Measurements from ENCODE around the gene GRIN3B. TPM values are rescaled to one million over a fixed set of nuclear protein-coding genes. Genes with fewer than 3 reads are reported as not detected.

The GRIN3B gene
- total and polyA plus RNA-seq, 2 donors (not counting 1 experiment from before 2014, with no cell fraction given), result 0.10 to 0.42 TPM

- ChIA-PET POLR2A (interaction anchor here (0.6 to 2.0 kb wide), 5 partner anchors 10 to 33 kb away, joined by 3 to 8 read pairs (median 3); partner anchors contain the start of gene ARHGAP45), CTCF (interaction anchor here (0.6 to 1.7 kb wide), 5 partner anchors 17 to 151 kb away, joined by 3 to 9 read pairs (median 4); no protein-coding TSS in a partner anchor)
- Histone ChIP-seq H3K9ac (ENCODE audit: low read length) (no peak overlapping the region), H3K4me2 (replicated peaks; ENCODE audit: low read depth, low read length, poor library complexity, severe bottlenecking) (peak overlapping the region; percentile 19), H3K9me3 (ENCODE audit: control extremely low read depth in 1 of 3, control insufficient read depth in 2 of 3, insufficient read depth in 1 of 3, low read length in 2 of 3) (peaks cover 0 to 7% (median 0%) of the 10 kb centered on the region in 3 donors), H3K36me3 (replicated peaks in 1 of 2; ENCODE audit: control extremely low read depth in 1 of 2, control insufficient read depth in 1 of 2, extremely low read depth in 1 of 2, insufficient read depth in 2 of 2, low read length in 1 of 2) (peaks cover 0 to 60% of the 10 kb centered on the region in 2 experiments), H3K4me3 (ENCODE audit: control extremely low read depth in 1 of 5, extremely low read depth in 1 of 5, insufficient read depth in 1 of 5, low read depth in 2 of 5, low read length in 4 of 5) (no peak overlapping the region), H4K20me1 (ENCODE audit: control insufficient read depth, insufficient read depth, low read length, poor library complexity, severe bottlenecking) (peaks cover 45% of the 10 kb centered on the region), H3K27ac (ENCODE audit: low read length in 2 of 2) (no peak overlapping the region), H3K27me3 (replicated peaks in 1 of 4; ENCODE audit: control extremely low read depth in 1 of 4, control insufficient read depth in 3 of 4, insufficient read depth in 4 of 4, low read length in 3 of 4) (no peaks in the 10 kb centered on the region), H2AFZ (ENCODE audit: insufficient read depth, low read depth, low read length, poor library complexity, severe bottlenecking) (no peak overlapping the region), H3K79me2 (ENCODE audit: control insufficient read depth, insufficient read depth, low read length) (peaks cover 35% of the 10 kb centered on the region), H3K4me1 (ENCODE audit: control insufficient read depth in 2 of 2, insufficient read depth in 2 of 2, low read length in 2 of 2) (peaks cover 0 to 11% of the 10 kb centered on the region in 2 donors)
- ATAC-seq (ENCODE audit: low read depth) (no peak), DNase-seq (no peak)
- no peak overlapping the region for H3K4me3 Mint-ChIP-seq
- peaks cover 9% of the 10 kb centered on the region for H3K4me1 Mint-ChIP-seq
- no peaks in the 10 kb centered on the region for H3K9me3 Mint-ChIP-seq (ENCODE audit: insufficient read depth)
- H3K27ac Mint-ChIP-seq, result no peak overlapping the region
- 90% methylated on average over 16 of the region's 20 CpGs for WGBS (ENCODE audit: insufficient coverage)
- H3K27me3 Mint-ChIP-seq, result no peaks in the 10 kb centered on the region
- intact Hi-C loops (cut with micrococcal nuclease), result no loop called here
- TF ChIP-seq EZH2 (IDR thresholded peaks at IDR 0.05; ENCODE audit: borderline replicate concordance, insufficient read depth, low read depth, low read length, poor library complexity, severe bottlenecking) (no peak), CTCF (IDR thresholded peaks at IDR 0.05) (no peak)
Observed at GRCh38 chr19:1047696-1048147, 47.5 kb downstream of the GRIN3B start.

- ChIA-PET POLR2A (interaction anchor here (0.7 to 2.0 kb wide), 2 partner anchors 18 to 25 kb away, joined by 3 to 8 read pairs; partner anchors contain the start of gene ARHGAP45), CTCF (interaction anchor here (1.5 kb wide), 1 partner anchor 37 kb away, joined by 9 read pairs; no protein-coding TSS in a partner anchor)
- no peak overlapping the region for H3K27ac Mint-ChIP-seq
- DNase-seq (no peak), ATAC-seq (ENCODE audit: low read depth) (no peak)
- Histone ChIP-seq H3K4me1 (ENCODE audit: control insufficient read depth in 2 of 2, insufficient read depth in 2 of 2, low read length in 2 of 2) (peaks cover 0 to 11% of the 10 kb centered on the region in 2 donors), H3K4me3 (ENCODE audit: control extremely low read depth in 1 of 5, extremely low read depth in 1 of 5, insufficient read depth in 1 of 5, low read depth in 2 of 5, low read length in 4 of 5) (no peak overlapping the region), H3K27ac (ENCODE audit: low read length in 2 of 2) (no peak overlapping the region), H2AFZ (ENCODE audit: insufficient read depth, low read depth, low read length, poor library complexity, severe bottlenecking) (no peak overlapping the region), H3K9me3 (ENCODE audit: control extremely low read depth in 1 of 3, control insufficient read depth in 2 of 3, insufficient read depth in 1 of 3, low read length in 2 of 3) (peaks cover 0 to 10% (median 0%) of the 10 kb centered on the region in 3 donors), H3K27me3 (replicated peaks in 1 of 4; ENCODE audit: control extremely low read depth in 1 of 4, control insufficient read depth in 3 of 4, insufficient read depth in 4 of 4, low read length in 3 of 4) (no peaks in the 10 kb centered on the region), H3K9ac (ENCODE audit: low read length) (no peak overlapping the region), H3K4me2 (replicated peaks; ENCODE audit: low read depth, low read length, poor library complexity, severe bottlenecking) (no peak overlapping the region), H4K20me1 (ENCODE audit: control insufficient read depth, insufficient read depth, low read length, poor library complexity, severe bottlenecking) (peaks cover 33% of the 10 kb centered on the region), H3K79me2 (ENCODE audit: control insufficient read depth, insufficient read depth, low read length) (peaks cover 25% of the 10 kb centered on the region), H3K36me3 (replicated peaks in 1 of 2; ENCODE audit: control extremely low read depth in 1 of 2, control insufficient read depth in 1 of 2, extremely low read depth in 1 of 2, insufficient read depth in 2 of 2, low read length in 1 of 2) (peaks cover 0 to 62% of the 10 kb centered on the region in 2 experiments)
- no peak overlapping the region for H3K4me3 Mint-ChIP-seq
- H3K4me1 Mint-ChIP-seq, result peaks cover 9% of the 10 kb centered on the region
- WGBS (ENCODE audit: insufficient coverage), result 96% methylated on average over 12 of the region's 17 CpGs
- no peaks in the 10 kb centered on the region for H3K27me3 Mint-ChIP-seq
- intact Hi-C loops (cut with micrococcal nuclease), result no loop called here
- TF ChIP-seq EZH2 (IDR thresholded peaks at IDR 0.05; ENCODE audit: borderline replicate concordance, insufficient read depth, low read depth, low read length, poor library complexity, severe bottlenecking), result no peak
- no peak for TF ChIP-seq CTCF (IDR thresholded peaks at IDR 0.05)
- H3K9me3 Mint-ChIP-seq (ENCODE audit: insufficient read depth), result no peaks in the 10 kb centered on the region
Observed at GRCh38 chr19:1049106-1049505, 48.9 kb downstream of the GRIN3B start.

Measured in B cell (primary cell).